Fibroblast of lung (primary cell): Measurements from ENCODE around the gene SNAPC2. TPM values are rescaled to one million over a fixed set of nuclear protein-coding genes. Genes with fewer than 3 reads are reported as not detected.

Experiments
- DNase-seq, 2 donors: peaks; one replicate each; pipeline versions ENCODE4 v3.0.0 to v3.0.0-alpha.2; 2010; ENCODE audit warnings: low read depth in 2 of 2
- H2AFZ ChIP-seq: 2 replicates; pipeline ENCODE4 v1.5.1; 2012; ENCODE audit warnings: low read length, control low read depth, inconsistent platforms
- H3K27ac ChIP-seq: 2 replicates; pipeline ENCODE4 v1.5.1; 2011; ENCODE audit warnings: low read length, control low read depth; ENCODE audit not compliant: insufficient read depth
- H3K27me3 ChIP-seq: 2 replicates; pipeline ENCODE4 v1.5.1; 2011; ENCODE audit warnings: mild to moderate bottlenecking, low read length; ENCODE audit not compliant: control insufficient read depth, insufficient read depth
- H3K36me3 ChIP-seq: 2 replicates; pipeline ENCODE4 v1.5.1; 2011; ENCODE audit warnings: low read length; ENCODE audit not compliant: control insufficient read depth, insufficient read depth
- H3K4me1 ChIP-seq: 2 replicates; pipeline ENCODE4 v1.5.1; 2011; ENCODE audit warnings: low read length; ENCODE audit not compliant: control insufficient read depth, insufficient read depth; ENCODE audit errors: extremely low read depth
- H3K4me2 ChIP-seq: 2 replicates; pipeline ENCODE4 v1.5.1; 2011; ENCODE audit warnings: low read length, control low read depth; ENCODE audit not compliant: insufficient read depth; ENCODE audit errors: extremely low read depth
- H3K4me3 ChIP-seq, 4 experiments: fragments of 200-600 bp in 1 of 4; sonication (generic) in 1 of 4; replicated peaks in 1 of 4; 2 replicates each; pipeline ENCODE4 v1.5.1; 2011 to 2016; ENCODE audit warnings: low read length in 4 of 4, low read depth in 3 of 4, mild to moderate bottlenecking in 3 of 4, control low read depth in 2 of 4, inconsistent platforms in 1 of 4, mixed read lengths in 1 of 4; ENCODE audit not compliant: insufficient read depth in 1 of 4; ENCODE audit errors: control extremely low read depth in 1 of 4
- H3K79me2 ChIP-seq: 2 replicates; pipeline ENCODE4 v1.5.1; 2012; ENCODE audit warnings: mild to moderate bottlenecking, low read length, inconsistent platforms; ENCODE audit not compliant: control insufficient read depth, insufficient read depth
- H3K9ac ChIP-seq: 2 replicates; pipeline ENCODE4 v1.5.1; 2011; ENCODE audit warnings: mild to moderate bottlenecking, low read length, control low read depth; ENCODE audit not compliant: insufficient read depth
- H3K9me3 ChIP-seq: 2 replicates; pipeline ENCODE4 v1.5.1; 2012; ENCODE audit warnings: low read depth, low read length; ENCODE audit not compliant: control insufficient read depth, insufficient read depth
- H4K20me1 ChIP-seq: 2 replicates; pipeline ENCODE4 v1.5.1; 2011; ENCODE audit warnings: low read length; ENCODE audit not compliant: control insufficient read depth, insufficient read depth; ENCODE audit errors: extremely low read depth
- CTCF ChIP-seq, 2 donors: IDR thresholded peaks in 1 of 2; conservative IDR thresholded peaks in 1 of 2; 1 replicate in 1 of 2; 2 replicates in 1 of 2; pipeline ENCODE4 v1.5.1; 2011 to 2012; ENCODE audit warnings: low read length in 2 of 2, control low read depth in 1 of 2, inconsistent platforms in 1 of 2, low read depth in 1 of 2, mild to moderate bottlenecking in 1 of 2
- EZH2 ChIP-seq: IDR thresholded peaks from 2 replicates; pipeline ENCODE4 v1.5.1; 2012; ENCODE audit warnings: low read length, control low read depth, mild to moderate bottlenecking; ENCODE audit errors: missing control alignments
- polyA plus RNA-seq, 2 donors: library from polyadenylated mRNA; depleted of rRNA in 1 of 2; stranded (reverse) in 1 of 2; unstranded in 1 of 2; fragments of >200 nt; gene quantifications; 2 replicates each; pipeline ENCODE4 v1.2.1, GENCODE V29; 2011 to 2012; ENCODE audit warnings: missing spikeins in 1 of 2
- total RNA-seq: library from RNA; depleted of rRNA; stranded (reverse); fragments of >200 nt; gene quantifications from 2 replicates; pipeline ENCODE4 v1.2.1, GENCODE V29; 2014

The SNAPC2 gene
- total and polyA plus RNA-seq, 2 donors (not counting 1 experiment from before 2014, with no cell fraction given): 11.4 to 13.4 TPM

GRCh38 chr19:7908742-7909461, 11.2 kb upstream of the SNAPC2 start:
- peaks cover 24% of the 10 kb centered on the region for H3K36me3 ChIP-seq
- no peaks in the 10 kb centered on the region for H3K27me3 ChIP-seq
- peaks cover 6% of the 10 kb centered on the region for H3K4me1 ChIP-seq
- H3K4me2 ChIP-seq: no peak overlapping the region
- no peak for DNase-seq
- no peaks in the 10 kb centered on the region for H4K20me1 ChIP-seq
- peaks cover 29% of the 10 kb centered on the region for H3K79me2 ChIP-seq
- H3K27ac ChIP-seq: no peak overlapping the region
- H3K4me3 ChIP-seq: no peak overlapping the region
- H2AFZ ChIP-seq: no peak overlapping the region
- H3K9me3 ChIP-seq: no peaks in the 10 kb centered on the region
- no peak overlapping the region for H3K9ac ChIP-seq
- no peak for TF ChIP-seq CTCF (conservative IDR thresholded peaks at IDR 0.05 in 1 of 2, IDR thresholded peaks at IDR 0.05 in 1 of 2; ENCODE audit: low read depth in 1 of 2, low read length in 2 of 2)

- Histone ChIP-seq H3K4me3 (no peak overlapping the region), H2AFZ (no peak overlapping the region), H3K79me2 (peaks cover 24% of the 10 kb centered on the region), H3K4me2 (no peak overlapping the region), H3K27ac (no peak overlapping the region), H3K27me3 (no peaks in the 10 kb centered on the region), H3K4me1 (peaks cover 6% of the 10 kb centered on the region), H3K36me3 (peaks cover 24% of the 10 kb centered on the region), H4K20me1 (no peaks in the 10 kb centered on the region), H3K9ac (no peak overlapping the region), H3K9me3 (no peaks in the 10 kb centered on the region)
- no peak for TF ChIP-seq EZH2
- no peak for TF ChIP-seq CTCF (conservative IDR thresholded peaks at IDR 0.05 in 1 of 2, IDR thresholded peaks at IDR 0.05 in 1 of 2; ENCODE audit: low read depth in 1 of 2, low read length in 2 of 2)
- DNase-seq: no peak
Observed at GRCh38 chr19:7909471-7910067, 10.6 kb upstream of the SNAPC2 start.

DNA sequence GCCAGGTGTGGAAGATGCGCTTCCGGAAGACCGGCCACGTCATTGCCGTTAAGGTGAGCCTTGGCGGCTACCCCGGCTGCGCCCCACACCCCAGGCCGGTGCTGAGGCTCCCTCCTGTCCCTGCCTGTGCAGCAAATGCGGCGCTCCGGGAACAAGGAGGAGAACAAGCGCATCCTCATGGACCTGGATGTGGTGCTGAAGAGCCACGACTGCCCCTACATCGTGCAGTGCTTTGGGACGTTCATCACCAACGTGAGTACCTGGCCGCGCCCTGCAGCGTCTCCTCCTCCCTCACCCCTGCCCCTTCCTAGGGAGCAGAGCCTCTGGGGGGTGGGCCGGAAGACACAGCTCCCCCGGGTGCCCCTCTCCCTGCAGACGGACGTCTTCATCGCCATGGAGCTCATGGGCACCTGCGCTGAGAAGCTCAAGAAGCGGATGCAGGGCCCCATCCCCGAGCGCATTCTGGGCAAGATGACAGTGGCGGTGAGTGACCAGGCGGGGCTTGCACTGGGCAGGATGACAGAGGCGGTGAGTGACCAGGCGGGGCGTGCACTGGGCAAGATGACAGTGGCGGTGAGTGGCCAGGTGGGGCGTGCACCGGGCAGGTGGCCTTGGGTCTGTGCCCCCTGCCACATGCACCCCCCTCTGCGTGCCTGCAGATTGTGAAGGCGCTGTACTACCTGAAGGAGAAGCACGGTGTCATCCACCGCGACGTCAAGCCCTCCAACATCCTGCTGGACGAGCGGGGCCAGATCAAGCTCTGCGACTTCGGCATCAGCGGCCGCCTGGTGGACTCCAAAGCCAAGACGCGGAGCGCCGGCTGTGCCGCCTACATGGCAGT, 9.6 kb upstream of the SNAPC2 start:
- no peak overlapping the region for H2AFZ ChIP-seq
- H3K79me2 ChIP-seq: peaks cover 14% of the 10 kb centered on the region
- peaks cover 3% of the 10 kb centered on the region for H3K27me3 ChIP-seq
- H3K4me1 ChIP-seq: no peaks in the 10 kb centered on the region
- H3K9ac ChIP-seq: no peak overlapping the region
- no peaks in the 10 kb centered on the region for H3K9me3 ChIP-seq
- H3K4me2 ChIP-seq: no peak overlapping the region
- TF ChIP-seq CTCF (conservative IDR thresholded peaks at IDR 0.05 in 1 of 2, IDR thresholded peaks at IDR 0.05 in 1 of 2; ENCODE audit: low read depth in 1 of 2, low read length in 2 of 2): no peak
- no peak for TF ChIP-seq EZH2
- H3K27ac ChIP-seq: no peak overlapping the region
- DNase-seq: no peak
- H3K4me3 ChIP-seq: no peak overlapping the region
- peaks cover 24% of the 10 kb centered on the region for H3K36me3 ChIP-seq
- H4K20me1 ChIP-seq: no peaks in the 10 kb centered on the region
